GM12892 (cell line): Measurements from ENCODE around the gene CBFA2T3.

Experiments
- POLR2A ChIP-seq: IDR thresholded peaks from 2 replicates; pipeline ENCODE4 v1.6.1; 2011; ENCODE audit warnings: low read depth, low read length, control low read depth
- POLR2AphosphoS5 ChIP-seq: IDR thresholded peaks from 2 replicates; pipeline ENCODE4 v1.6.1; 2011; ENCODE audit warnings: low read depth, low read length, control low read depth
- TAF1 ChIP-seq: IDR thresholded peaks from 2 replicates; pipeline ENCODE4 v1.6.1; 2011; ENCODE audit warnings: low read depth, mild to moderate bottlenecking, control low read depth, low read length, borderline replicate concordance

DNA sequence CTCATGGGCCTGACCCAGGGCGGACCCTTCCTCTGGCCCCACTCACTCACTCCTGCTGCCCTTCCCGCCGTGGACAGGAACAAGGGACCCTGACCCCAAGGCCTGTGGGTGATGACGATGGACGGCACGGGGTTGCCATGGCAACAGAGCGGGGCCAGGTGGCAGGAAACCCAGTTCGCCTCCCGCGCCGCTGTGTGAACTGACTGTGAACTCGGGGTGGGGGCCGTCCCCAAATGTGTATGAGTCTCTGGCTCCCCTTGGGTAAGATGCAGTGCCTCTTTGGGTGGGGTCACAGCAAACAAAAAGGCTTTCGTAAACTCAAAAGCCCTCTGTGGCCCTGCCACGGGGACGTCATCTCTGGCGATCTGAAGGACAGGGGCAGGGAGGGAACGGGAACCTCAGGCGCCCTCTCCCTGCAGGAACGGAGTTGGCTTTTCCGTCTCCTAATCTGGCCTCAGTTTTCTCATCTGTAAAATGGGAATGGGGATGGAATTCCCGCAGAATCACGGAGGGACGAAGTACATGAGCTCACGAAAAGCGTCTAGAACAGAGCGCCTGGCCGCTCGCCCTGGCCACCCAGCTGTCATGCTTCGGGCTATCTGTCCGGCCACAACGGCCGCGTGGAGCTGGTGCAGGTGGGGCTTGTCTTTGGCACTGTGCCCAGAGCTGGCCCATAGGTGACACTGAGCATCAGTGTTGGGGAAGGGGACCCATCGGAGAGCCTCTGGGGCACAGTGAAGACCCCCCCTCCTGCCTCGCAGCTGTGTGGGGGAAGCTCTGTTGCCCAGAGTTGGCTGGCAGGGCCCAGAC is 65.7 kb downstream of the CBFA2T3 start:
- no peak for TF ChIP-seq POLR2A
- no peak for TF ChIP-seq POLR2AphosphoS5
- TF ChIP-seq TAF1 = no peak
